Measurements from ENCODE around the gene NXPH1.

DNA sequence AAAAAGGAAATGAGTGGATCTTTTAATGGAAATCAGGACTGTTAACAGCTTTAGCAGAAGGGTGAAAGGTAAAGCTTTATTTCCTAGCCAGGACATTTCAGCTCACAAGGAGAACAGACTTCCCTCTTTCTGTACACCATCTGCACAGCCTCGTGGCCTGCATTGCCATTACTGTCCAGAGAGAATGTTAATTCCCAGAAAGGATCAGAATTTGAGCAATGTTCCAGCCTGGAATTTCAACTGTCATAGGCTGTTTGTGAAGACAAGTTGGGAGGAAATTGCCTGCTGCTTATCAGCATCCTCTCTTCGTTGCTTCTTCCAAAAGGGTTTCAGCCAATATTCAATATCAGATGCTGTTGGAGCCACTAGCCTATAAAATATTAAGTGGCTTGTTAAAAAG, 22.0 kb downstream of the NXPH1 start:
- TF ChIP-seq, protein P1, sequence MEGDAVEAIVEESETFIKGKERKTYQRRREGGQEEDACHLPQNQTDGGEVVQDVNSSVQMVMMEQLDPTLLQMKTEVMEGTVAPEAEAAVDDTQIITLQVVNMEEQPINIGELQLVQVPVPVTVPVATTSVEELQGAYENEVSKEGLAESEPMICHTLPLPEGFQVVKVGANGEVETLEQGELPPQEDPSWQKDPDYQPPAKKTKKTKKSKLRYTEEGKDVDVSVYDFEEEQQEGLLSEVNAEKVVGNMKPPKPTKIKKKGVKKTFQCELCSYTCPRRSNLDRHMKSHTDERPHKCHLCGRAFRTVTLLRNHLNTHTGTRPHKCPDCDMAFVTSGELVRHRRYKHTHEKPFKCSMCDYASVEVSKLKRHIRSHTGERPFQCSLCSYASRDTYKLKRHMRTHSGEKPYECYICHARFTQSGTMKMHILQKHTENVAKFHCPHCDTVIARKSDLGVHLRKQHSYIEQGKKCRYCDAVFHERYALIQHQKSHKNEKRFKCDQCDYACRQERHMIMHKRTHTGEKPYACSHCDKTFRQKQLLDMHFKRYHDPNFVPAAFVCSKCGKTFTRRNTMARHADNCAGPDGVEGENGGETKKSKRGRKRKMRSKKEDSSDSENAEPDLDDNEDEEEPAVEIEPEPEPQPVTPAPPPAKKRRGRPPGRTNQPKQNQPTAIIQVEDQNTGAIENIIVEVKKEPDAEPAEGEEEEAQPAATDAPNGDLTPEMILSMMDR (IDR thresholded peaks at IDR 0.05), result no peak
- TF ChIP-seq POLR2A (IDR thresholded peaks at IDR 0.05) (no peak), EP300 (IDR thresholded peaks at IDR 0.05) (no peak)

All from sigmoid colon (tissue), 4 donors.